Measurements from ENCODE around the gene CD2. TPM values are rescaled to one million over a fixed set of nuclear protein-coding genes. Genes with fewer than 3 reads are reported as not detected.

The CD2 gene
- total and polyA plus RNA-seq, 2 experiments from 2014 or later: not detected

DNA sequence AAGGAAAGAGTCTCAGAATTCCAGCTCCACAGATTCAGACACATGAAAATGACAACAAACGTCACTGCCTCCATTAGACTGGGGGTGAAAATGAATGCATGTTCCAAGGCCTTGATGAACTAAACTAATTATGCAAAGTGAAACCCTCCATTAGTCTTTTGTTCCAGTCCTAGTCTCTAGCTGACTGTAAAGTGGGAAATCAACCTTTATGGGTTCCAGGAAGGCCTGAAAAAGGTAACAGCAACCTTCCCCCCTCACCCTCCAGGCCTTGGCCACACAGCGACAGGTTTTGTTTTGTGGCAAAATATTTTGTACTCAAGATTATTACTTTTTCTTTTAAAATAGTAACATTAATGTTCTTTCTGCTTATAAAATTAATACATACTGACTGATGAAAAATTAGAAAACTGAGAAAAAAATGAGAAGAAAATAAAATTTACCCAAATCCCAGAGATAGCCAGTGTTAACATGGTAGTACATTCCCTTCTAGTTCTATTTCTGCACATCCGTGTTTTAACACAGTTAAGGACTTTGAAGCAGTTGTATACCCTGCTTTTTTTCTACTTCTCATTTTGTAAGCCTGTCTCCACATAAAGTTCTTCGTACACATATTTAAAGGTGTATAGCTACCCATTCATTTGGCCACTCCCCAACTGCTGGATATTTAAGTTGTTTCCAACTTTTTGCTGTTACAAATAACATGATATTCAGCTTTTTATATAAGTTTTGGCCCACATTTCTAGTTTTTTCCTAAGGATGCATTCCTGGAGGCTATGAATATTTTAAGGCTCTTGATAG is 60.9 kb downstream of the CD2 start:
- no peak overlapping the region for H3K27ac ChIP-seq
- no peak overlapping the region for H2AFZ ChIP-seq
- TF ChIP-seq EZH2 (IDR thresholded peaks at IDR 0.05; ENCODE audit: insufficient read depth, poor library complexity, severe bottlenecking) (no peak), EZH2phosphoT487 (IDR thresholded peaks at IDR 0.05; ENCODE audit: insufficient read depth, low read depth) (no peak)

DNA sequence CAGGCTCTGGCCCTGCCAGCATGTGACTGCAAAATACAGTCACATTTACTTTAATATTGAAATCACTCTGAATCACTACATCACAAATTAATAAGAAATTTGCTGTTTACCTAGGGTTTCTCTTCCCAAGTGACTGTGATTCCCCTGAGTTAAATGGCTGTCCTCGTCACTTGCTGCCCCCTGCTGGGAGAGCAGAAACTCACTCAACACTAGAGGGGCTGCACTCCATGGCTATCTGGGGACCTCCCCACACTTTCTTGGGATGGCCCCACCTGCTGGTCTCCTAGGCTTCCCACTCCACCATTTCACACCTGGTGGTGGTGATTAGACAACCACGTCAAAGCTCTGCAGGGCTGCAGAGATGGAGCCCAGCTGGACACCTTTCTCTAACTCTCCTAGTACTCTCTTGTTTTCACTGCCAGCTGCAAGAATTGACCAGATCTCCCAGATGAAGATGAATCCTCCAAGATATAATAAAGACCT is 63.4 kb downstream of the CD2 start:
- H3K9me2 ChIP-seq (ENCODE audit: insufficient read depth): no peaks in the 10 kb centered on the region
- in situ Hi-C loops (cut with MboI): no loop called here
- H3K4me3 ChIP-seq: no peak overlapping the region
- no peaks in the 10 kb centered on the region for H3K9me3 ChIP-seq (ENCODE audit: low read depth)
- no peaks in the 10 kb centered on the region for H3K36me3 ChIP-seq (ENCODE audit: low read depth)
- H3K9ac ChIP-seq: no peak overlapping the region
- no peaks in the 10 kb centered on the region for H4K20me1 ChIP-seq (ENCODE audit: insufficient read depth)
- H3K79me2 ChIP-seq (ENCODE audit: insufficient read depth): no peaks in the 10 kb centered on the region
- no peak overlapping the region for H3K27ac ChIP-seq
- H3K27me3 ChIP-seq (replicated peaks; ENCODE audit: insufficient read depth): no peaks in the 10 kb centered on the region
- peaks cover 5% of the 10 kb centered on the region for H3K4me1 ChIP-seq (ENCODE audit: insufficient read depth)
- WGBS, 2 experiments (ENCODE audit: low coverage in 1 of 2, low lambda C conversion rate in 2 of 2, missing lambda C conversion rate in 2 of 2): 69 to 82% methylated on average over 2 of the region's 2 CpGs
- H3F3A ChIP-seq (ENCODE audit: insufficient read depth): no peaks in the 10 kb centered on the region
- H2AFZ ChIP-seq: no peak overlapping the region
- H3K4me2 ChIP-seq (ENCODE audit: unreplicated experiment): no peak overlapping the region
- DNase-seq: peak; percentile 45
- TF ChIP-seq EZH2 (IDR thresholded peaks at IDR 0.05; ENCODE audit: insufficient read depth, poor library complexity, severe bottlenecking) (no peak), EZH2phosphoT487 (IDR thresholded peaks at IDR 0.05; ENCODE audit: insufficient read depth, low read depth) (no peak)

More for the DNA sequence above, 60.9 kb downstream of the CD2 start:
- no peaks in the 10 kb centered on the region for H3K9me3 ChIP-seq (ENCODE audit: low read depth)
- no peaks in the 10 kb centered on the region for H4K20me1 ChIP-seq (ENCODE audit: insufficient read depth)
- no peaks in the 10 kb centered on the region for H3F3A ChIP-seq (ENCODE audit: insufficient read depth)
- no peaks in the 10 kb centered on the region for H3K79me2 ChIP-seq (ENCODE audit: insufficient read depth)
- no peaks in the 10 kb centered on the region for H3K4me1 ChIP-seq (ENCODE audit: insufficient read depth)
- H3K9ac ChIP-seq: no peak overlapping the region
- no peak overlapping the region for H3K4me3 ChIP-seq
- in situ Hi-C loops (cut with MboI): no loop called here
- WGBS, 2 experiments (ENCODE audit: low coverage in 1 of 2, low lambda C conversion rate in 2 of 2, missing lambda C conversion rate in 2 of 2): 71 to 74% methylated on average over 4 of the region's 4 CpGs
- H3K4me2 ChIP-seq (ENCODE audit: unreplicated experiment): no peak overlapping the region
- no peaks in the 10 kb centered on the region for H3K9me2 ChIP-seq (ENCODE audit: insufficient read depth)
- no peak for DNase-seq
- H3K27me3 ChIP-seq (replicated peaks; ENCODE audit: insufficient read depth): no peaks in the 10 kb centered on the region
- H3K36me3 ChIP-seq (ENCODE audit: low read depth): no peaks in the 10 kb centered on the region

Other genes with a start within 250 kb of the CD2 start
- 14.1 and 16.9 TPM in 2 replicates for gene CD58, start 183.4 kb upstream of the CD2 start, total RNA-seq (2014; rRNA removed; shearing (Covaris generic))
- 30.0 and 31.7 TPM in 2 replicates for gene CD58, start 183.4 kb upstream of the CD2 start, polyA plus RNA-seq (2016; fragmentation: Nextera tagmentation; extraction: Ambion mirVana)
- 0.22 and 0.51 TPM in 2 replicates for gene IGSF3, start 86.7 kb upstream of the CD2 start, total RNA-seq (2014; rRNA removed; shearing (Covaris generic))
- 0.08 and 0.34 TPM in 2 replicates for gene IGSF3, start 86.7 kb upstream of the CD2 start, polyA plus RNA-seq (2016; fragmentation: Nextera tagmentation; extraction: Ambion mirVana)
- gene PTGFRN, start 155.5 kb downstream of the CD2 start, total RNA-seq (2014; rRNA removed; shearing (Covaris generic)): 25.7 and 27.6 TPM in 2 replicates
- 14.7 and 15.2 TPM in 2 replicates for gene PTGFRN, start 155.5 kb downstream of the CD2 start, polyA plus RNA-seq (2016; fragmentation: Nextera tagmentation; extraction: Ambion mirVana)
- not detected in 2 replicates for gene CD101, start 247.3 kb downstream of the CD2 start, total RNA-seq (2014; rRNA removed; shearing (Covaris generic))
- not detected in 2 replicates for gene CD101, start 247.3 kb downstream of the CD2 start, polyA plus RNA-seq (2016; fragmentation: Nextera tagmentation; extraction: Ambion mirVana)

All from GM23248 (cell line).